ENCODE data around the gene CPLX3.
A peak's percentile ranks its signal among the peaks of the same experiment; 100 is the strongest.

CPLX3 gene

DNA sequence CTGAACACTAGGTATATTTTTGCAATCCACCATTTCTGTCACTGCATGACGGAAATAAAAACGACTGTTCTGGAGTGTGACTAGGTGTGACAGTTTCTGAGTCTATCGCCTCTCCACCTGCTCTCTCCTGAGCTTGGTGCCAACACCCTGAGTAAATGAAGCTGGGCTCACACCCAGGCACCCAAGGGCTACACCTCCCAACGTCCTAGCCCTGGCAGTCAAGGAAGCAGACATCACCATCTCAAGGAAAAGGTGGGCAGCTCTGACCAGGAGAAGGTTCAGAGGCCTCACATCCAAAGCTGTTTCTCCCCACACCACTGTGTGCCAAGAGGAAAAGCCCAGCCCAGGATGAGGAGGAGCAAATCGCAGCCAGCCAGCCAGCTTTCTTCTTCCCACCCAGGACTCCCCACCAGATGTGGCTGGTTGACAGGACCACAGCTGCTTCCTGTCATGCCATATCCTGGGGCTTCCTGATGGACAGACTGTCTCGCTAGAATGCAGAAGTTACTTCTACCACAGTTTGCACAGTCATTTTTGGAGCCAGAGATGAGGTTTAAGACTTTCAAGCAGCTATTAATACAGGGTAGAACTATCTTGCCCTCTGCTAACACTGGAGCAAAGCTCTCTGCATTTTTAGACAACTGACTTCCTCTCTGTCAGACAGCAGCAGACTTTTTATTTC lies 43.4 kb downstream of the CPLX3 start:
- Histone ChIP-seq H3K9ac (ENCODE audit: low read length) (peak overlapping the region; percentile 2), H3K27me3 (ENCODE audit: insufficient read depth, low read length) (no peaks in the 10 kb centered on the region), H4K12ac (ENCODE audit: low read depth, low read length) (no peak overlapping the region), H3K4me1 (ENCODE audit: control insufficient read depth in 1 of 2, insufficient read depth in 2 of 2, low read length in 2 of 2) (peaks cover 29 to 30% of the 10 kb centered on the region in 2 experiments), H3K18ac (ENCODE audit: low read length) (peak overlapping the region; percentile 20), H2AK5ac (ENCODE audit: low read length) (peak overlapping the region; percentile 68), H3K79me1 (ENCODE audit: low read length) (peaks cover 18% of the 10 kb centered on the region), H3K4me3 (ENCODE audit: low read depth, low read length) (peak overlapping the region; percentile 21), H4K91ac (ENCODE audit: low read depth, low read length) (peak overlapping the region; percentile 65), H3K27ac (ENCODE audit: low read depth, low read length) (peak overlapping the region; percentile 62), H3K4me2 (ENCODE audit: low read length) (peak overlapping the region; percentile 6), H3K14ac (ENCODE audit: low read length) (peak overlapping the region; percentile 83), H3K36me3 (ENCODE audit: control insufficient read depth in 1 of 2, insufficient read depth in 2 of 2, low read length in 2 of 2) (peaks cover 2 to 5% of the 10 kb centered on the region in 2 experiments), H4K8ac (ENCODE audit: low read depth, low read length) (no peak overlapping the region), H2BK120ac (ENCODE audit: insufficient read depth, low read length, poor library complexity) (peak overlapping the region; percentile 13), H2BK5ac (ENCODE audit: low read depth, low read length, poor library complexity) (peak overlapping the region; percentile 1), H2AFZ (ENCODE audit: insufficient read depth, low read length, poor library complexity) (no peak overlapping the region), H2BK12ac (ENCODE audit: low read length) (peak overlapping the region; percentile 92), H3K79me2 (ENCODE audit: control insufficient read depth, insufficient read depth, low read length, poor library complexity) (peaks cover 7% of the 10 kb centered on the region), H3K23ac (ENCODE audit: low read length) (no peak overlapping the region), H3K4ac (ENCODE audit: low read depth, low read length) (peak overlapping the region; percentile 34), H3K9me3 (ENCODE audit: insufficient read depth, low read depth, low read length) (peaks cover 2% of the 10 kb centered on the region)
- no CpG with 5 or more reads among the region's 6 CpGs for whole genome bisulfite sequencing (ENCODE audit: extremely low coverage, insufficient coverage, insufficient read length)
- peak in 1 of 2 donors; percentile 28 for DNase-seq

DNA sequence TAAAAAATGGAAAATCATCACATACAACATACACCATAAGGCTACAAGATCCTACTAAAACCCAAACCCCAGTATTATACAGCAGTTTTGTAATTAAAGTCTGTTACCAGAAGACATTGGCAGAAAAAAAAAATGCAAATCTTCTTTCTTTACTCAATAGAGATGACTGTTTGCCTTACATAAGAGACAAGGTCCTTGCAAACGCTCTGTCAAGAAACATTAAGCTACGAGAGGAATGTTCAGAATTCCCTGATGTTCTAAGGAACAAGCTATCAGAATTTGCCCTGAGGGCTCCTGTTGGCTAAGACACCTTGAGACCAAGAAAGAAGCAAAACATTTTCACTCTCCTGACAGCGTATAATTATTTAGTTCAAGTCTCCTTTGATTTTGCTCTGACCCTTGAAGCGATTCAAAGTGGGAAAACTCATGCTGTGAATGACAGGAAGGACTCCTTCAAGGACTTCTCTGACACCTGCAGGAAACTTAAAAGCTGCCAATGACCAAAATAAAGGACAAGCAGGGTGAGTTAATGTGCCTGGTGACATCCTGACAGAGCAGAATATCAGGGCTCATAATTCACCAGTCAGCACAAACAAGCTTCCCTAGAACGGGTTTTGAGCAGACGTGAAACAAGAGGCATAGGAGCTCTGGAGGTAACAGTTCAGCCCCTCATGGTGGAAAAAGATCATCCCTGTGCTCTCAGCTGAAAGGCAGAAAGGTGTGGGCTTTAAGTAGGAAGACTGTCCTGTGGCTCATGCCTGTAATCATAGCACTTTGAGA lies 44.2 kb downstream of the CPLX3 start:
- Histone ChIP-seq H3K79me1 (ENCODE audit: low read length) (peaks cover 18% of the 10 kb centered on the region), H3K27ac (ENCODE audit: low read depth, low read length) (peak overlapping the region; percentile 69), H2AK5ac (ENCODE audit: low read length) (no peak overlapping the region), H3K79me2 (ENCODE audit: control insufficient read depth, insufficient read depth, low read length, poor library complexity) (peaks cover 7% of the 10 kb centered on the region), H4K12ac (ENCODE audit: low read depth, low read length) (no peak overlapping the region), H3K4me1 (ENCODE audit: control insufficient read depth in 1 of 2, insufficient read depth in 2 of 2, low read length in 2 of 2) (peaks cover 25 to 27% of the 10 kb centered on the region in 2 experiments), H3K36me3 (ENCODE audit: control insufficient read depth in 1 of 2, insufficient read depth in 2 of 2, low read length in 2 of 2) (peaks cover 2 to 5% of the 10 kb centered on the region in 2 experiments), H3K14ac (ENCODE audit: low read length) (no peak overlapping the region), H2BK120ac (ENCODE audit: insufficient read depth, low read length, poor library complexity) (no peak overlapping the region), H3K9me3 (ENCODE audit: insufficient read depth, low read depth, low read length) (peaks cover 2% of the 10 kb centered on the region), H2BK12ac (ENCODE audit: low read length) (no peak overlapping the region), H4K8ac (ENCODE audit: low read depth, low read length) (no peak overlapping the region), H3K4me3 (ENCODE audit: low read depth, low read length) (no peak overlapping the region), H4K91ac (ENCODE audit: low read depth, low read length) (no peak overlapping the region), H3K9ac (ENCODE audit: low read length) (no peak overlapping the region), H3K27me3 (ENCODE audit: insufficient read depth, low read length) (no peaks in the 10 kb centered on the region), H3K18ac (ENCODE audit: low read length) (no peak overlapping the region), H3K4me2 (ENCODE audit: low read length) (peak overlapping the region; percentile 24), H2BK5ac (ENCODE audit: low read depth, low read length, poor library complexity) (peak overlapping the region; percentile 38), H3K23ac (ENCODE audit: low read length) (no peak overlapping the region), H3K4ac (ENCODE audit: low read depth, low read length) (peak overlapping the region; percentile 34), H2AFZ (ENCODE audit: insufficient read depth, low read length, poor library complexity) (no peak overlapping the region)
- WGBS (ENCODE audit: extremely low coverage, insufficient coverage, insufficient read length) = no CpG with 5 or more reads among the region's 6 CpGs
- DNase-seq = peak; percentile 96 to 100

DNA sequence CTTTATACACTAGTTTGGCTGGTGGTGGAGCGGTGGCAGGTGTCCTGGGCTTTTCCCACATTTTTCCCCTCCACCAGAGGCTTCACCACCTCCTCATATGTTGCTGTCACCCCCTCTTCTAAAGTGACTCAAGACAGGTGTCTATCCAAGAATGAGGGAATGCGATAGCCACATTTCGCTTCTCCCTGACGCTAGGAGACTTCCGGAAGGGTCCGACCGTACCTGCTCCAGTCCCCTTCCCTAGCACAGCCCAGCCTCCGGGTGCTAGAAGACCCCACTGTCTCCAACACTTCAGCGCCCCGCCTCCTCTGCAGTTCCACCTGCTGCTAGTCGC lies 46.2 kb downstream of the CPLX3 start:
- peak overlapping the region; percentile 49 for H3K14ac ChIP-seq (ENCODE audit: low read length)
- no peak overlapping the region for H2BK120ac ChIP-seq (ENCODE audit: insufficient read depth, low read length, poor library complexity)
- H2BK12ac ChIP-seq (ENCODE audit: low read length) = no peak overlapping the region
- H2BK5ac ChIP-seq (ENCODE audit: low read depth, low read length, poor library complexity) = no peak overlapping the region
- H2AFZ ChIP-seq (ENCODE audit: insufficient read depth, low read length, poor library complexity) = no peak overlapping the region
- no peak overlapping the region for H3K23ac ChIP-seq (ENCODE audit: low read length)
- H4K91ac ChIP-seq (ENCODE audit: low read depth, low read length) = peak overlapping the region; percentile 25
- H3K4me2 ChIP-seq (ENCODE audit: low read length) = peak overlapping the region; percentile 91
- H3K79me2 ChIP-seq (ENCODE audit: control insufficient read depth, insufficient read depth, low read length, poor library complexity) = peaks cover 7% of the 10 kb centered on the region
- peak overlapping the region; percentile 19 for H4K12ac ChIP-seq (ENCODE audit: low read depth, low read length)
- peak overlapping the region; percentile 60 for H3K4ac ChIP-seq (ENCODE audit: low read depth, low read length)
- H3K18ac ChIP-seq (ENCODE audit: low read length) = peak overlapping the region; percentile 25
- no peak for DNase-seq
- peaks cover 18% of the 10 kb centered on the region in 2 experiments for H3K4me1 ChIP-seq (ENCODE audit: control insufficient read depth in 1 of 2, insufficient read depth in 2 of 2, low read length in 2 of 2)
- no peak overlapping the region for H3K27ac ChIP-seq (ENCODE audit: low read depth, low read length)
- H3K9me3 ChIP-seq (ENCODE audit: insufficient read depth, low read depth, low read length) = peaks cover 2% of the 10 kb centered on the region
- peaks cover 1 to 3% of the 10 kb centered on the region in 2 experiments for H3K36me3 ChIP-seq (ENCODE audit: control insufficient read depth in 1 of 2, insufficient read depth in 2 of 2, low read length in 2 of 2)
- peak overlapping the region; percentile 83 for H3K4me3 ChIP-seq (ENCODE audit: low read depth, low read length)
- no peak overlapping the region for H2AK5ac ChIP-seq (ENCODE audit: low read length)
- peaks cover 16% of the 10 kb centered on the region for H3K79me1 ChIP-seq (ENCODE audit: low read length)
- WGBS (ENCODE audit: extremely low coverage, insufficient coverage, insufficient read length) = no CpG with 5 or more reads among the region's 11 CpGs
- H4K8ac ChIP-seq (ENCODE audit: low read depth, low read length) = peak overlapping the region; percentile 41
- H3K27me3 ChIP-seq (ENCODE audit: insufficient read depth, low read length) = no peaks in the 10 kb centered on the region
- H3K9ac ChIP-seq (ENCODE audit: low read length) = peak overlapping the region; percentile 8

DNA sequence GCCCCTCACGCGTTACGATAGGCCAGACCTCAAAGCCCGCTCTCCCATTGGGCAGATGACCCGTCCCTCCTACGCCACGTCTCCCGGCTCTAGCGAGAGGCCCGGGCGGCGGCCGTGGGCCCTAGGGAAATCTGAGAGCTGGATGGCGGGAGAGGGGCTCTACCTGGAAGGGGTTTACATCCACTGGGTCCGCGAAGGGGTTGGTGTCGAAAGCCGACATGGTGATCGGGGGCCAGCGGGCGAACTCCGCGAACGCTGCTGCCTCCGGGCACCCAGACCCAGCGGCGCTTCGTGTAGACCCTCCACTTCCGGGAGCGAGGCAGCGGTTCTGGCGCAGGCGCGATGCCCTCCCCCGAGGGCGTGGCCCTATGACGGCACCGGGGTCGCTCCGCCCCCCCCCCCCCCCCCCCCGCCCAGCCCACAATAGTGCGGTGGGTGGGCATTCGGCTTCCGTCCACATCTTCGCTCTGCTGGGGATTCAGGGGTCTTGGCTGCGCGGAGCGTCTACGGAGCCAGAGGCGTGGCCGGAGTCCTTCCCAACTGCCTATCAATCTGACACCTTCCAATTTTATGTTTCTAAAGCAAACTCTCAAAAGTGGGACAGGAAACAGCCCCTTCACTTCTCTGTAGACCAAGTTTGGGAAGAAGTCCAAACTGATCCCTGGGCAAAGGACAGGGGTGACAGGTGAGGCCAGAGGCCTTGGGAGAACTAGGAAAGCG lies 46.8 kb downstream of the CPLX3 start, which contains the start of gene SCAMP2:
Gene SCAMP2 (minus strand): TSS at position 330 of the 720 bp plus-strand sequence. CDS start 110 bp downstream, at position 220.
- no peak within 1 kb of the TSS for H3K23ac ChIP-seq (ENCODE audit: low read length)

More for the DNA sequence above, 46.8 kb downstream of the CPLX3 start, which contains the start of gene SCAMP2:
- peaks cover 7% of the 10 kb centered on the region for H3K79me2 ChIP-seq (ENCODE audit: control insufficient read depth, insufficient read depth, low read length, poor library complexity)
- H3K4me1 ChIP-seq (ENCODE audit: control insufficient read depth in 1 of 2, insufficient read depth in 2 of 2, low read length in 2 of 2) = peaks cover 18% of the 10 kb centered on the region in 2 experiments
- H3K27ac ChIP-seq (ENCODE audit: low read depth, low read length) = peak within 1 kb of the TSS; percentile 29
- no peaks in the 10 kb centered on the region for H3K9me3 ChIP-seq (ENCODE audit: insufficient read depth, low read depth, low read length)
- H4K91ac ChIP-seq (ENCODE audit: low read depth, low read length) = peak within 1 kb of the TSS; percentile 84
- peak within 1 kb of the TSS; percentile 92 for H4K8ac ChIP-seq (ENCODE audit: low read depth, low read length)
- H3K18ac ChIP-seq (ENCODE audit: low read length) = peak within 1 kb of the TSS; percentile 87
- H2BK120ac ChIP-seq (ENCODE audit: insufficient read depth, low read length, poor library complexity) = peak within 1 kb of the TSS; percentile 89
- peak within 1 kb of the TSS; percentile 92 for H2AFZ ChIP-seq (ENCODE audit: insufficient read depth, low read length, poor library complexity)
- peak within 1 kb of the TSS; percentile 78 for H2BK5ac ChIP-seq (ENCODE audit: low read depth, low read length, poor library complexity)
- no peaks in the 10 kb centered on the region for H3K27me3 ChIP-seq (ENCODE audit: insufficient read depth, low read length)
- H2AK5ac ChIP-seq (ENCODE audit: low read length) = no peak within 1 kb of the TSS
- peak within 1 kb of the TSS; percentile 81 for H3K4ac ChIP-seq (ENCODE audit: low read depth, low read length)
- no peak within 1 kb of the TSS for H2BK12ac ChIP-seq (ENCODE audit: low read length)
- peak within 1 kb of the TSS; percentile 91 for H3K4me2 ChIP-seq (ENCODE audit: low read length)
- WGBS (ENCODE audit: extremely low coverage, insufficient coverage, insufficient read length) = no CpG with 5 or more reads among the region's 52 CpGs
- DNase-seq = peak; percentile 86 to 92
- peaks cover 16% of the 10 kb centered on the region for H3K79me1 ChIP-seq (ENCODE audit: low read length)
- H4K12ac ChIP-seq (ENCODE audit: low read depth, low read length) = peak within 1 kb of the TSS; percentile 90
- peak within 1 kb of the TSS; percentile 45 for H3K9ac ChIP-seq (ENCODE audit: low read length)
- H3K4me3 ChIP-seq (ENCODE audit: low read depth, low read length) = peak within 1 kb of the TSS; percentile 83
- H3K14ac ChIP-seq (ENCODE audit: low read length) = peak within 1 kb of the TSS; percentile 90
- peaks cover 0 to 3% of the 10 kb centered on the region in 2 experiments for H3K36me3 ChIP-seq (ENCODE audit: control insufficient read depth in 1 of 2, insufficient read depth in 2 of 2, low read length in 2 of 2)

Measured in trophoblast cell (in vitro differentiated cells and primary cell).